HG02798 (cell line): Measurements from ENCODE around the gene OR4D2.
A peak's percentile ranks its signal among the peaks of the same experiment; 100 is the strongest.

ENCODE experiments used
- ATAC-seq: cut with Tn5 transposase; IDR thresholded peaks from one replicate; pipeline ENCODE4 v1.9.1; 2021; ENCODE audit warnings: mild to moderate bottlenecking; ENCODE audit not compliant: unreplicated experiment, poor library complexity

The OR4D2 gene

GRCh38 chr17:58172369-58173071 is 5.7 kb downstream of the OR4D2 start:
- no peak for ATAC-seq

GRCh38 chr17:58174871-58175270 is 8.1 kb downstream of the OR4D2 start:
- ATAC-seq: no peak

- no peak for ATAC-seq
These were observed 9.4 kb downstream of the OR4D2 start for GRCh38 chr17:58176200-58176599.

DNA sequence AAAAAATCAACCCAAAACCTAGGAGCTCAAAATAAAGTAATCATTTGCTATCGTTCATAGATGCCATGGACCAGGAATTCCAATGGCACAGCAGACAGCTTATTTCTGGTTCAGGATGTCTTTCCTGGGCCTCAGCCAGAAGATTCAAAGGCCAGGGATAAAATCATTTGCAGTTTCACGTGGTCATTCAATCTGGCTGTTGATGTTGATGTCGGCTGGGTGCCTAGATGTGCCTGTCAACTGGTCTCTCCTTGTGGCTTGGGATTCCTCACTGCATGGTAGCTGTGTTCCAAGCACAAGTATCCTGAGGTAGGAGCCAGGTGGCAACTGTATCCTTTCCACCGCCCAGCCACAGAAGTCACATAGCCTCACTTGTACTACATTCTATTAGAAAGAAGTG is 15.0 kb downstream of the OR4D2 start:
- no peak for ATAC-seq

- ATAC-seq: no peak
These were observed 16.7 kb downstream of the OR4D2 start for GRCh38 chr17:58183514-58183913.

DNA sequence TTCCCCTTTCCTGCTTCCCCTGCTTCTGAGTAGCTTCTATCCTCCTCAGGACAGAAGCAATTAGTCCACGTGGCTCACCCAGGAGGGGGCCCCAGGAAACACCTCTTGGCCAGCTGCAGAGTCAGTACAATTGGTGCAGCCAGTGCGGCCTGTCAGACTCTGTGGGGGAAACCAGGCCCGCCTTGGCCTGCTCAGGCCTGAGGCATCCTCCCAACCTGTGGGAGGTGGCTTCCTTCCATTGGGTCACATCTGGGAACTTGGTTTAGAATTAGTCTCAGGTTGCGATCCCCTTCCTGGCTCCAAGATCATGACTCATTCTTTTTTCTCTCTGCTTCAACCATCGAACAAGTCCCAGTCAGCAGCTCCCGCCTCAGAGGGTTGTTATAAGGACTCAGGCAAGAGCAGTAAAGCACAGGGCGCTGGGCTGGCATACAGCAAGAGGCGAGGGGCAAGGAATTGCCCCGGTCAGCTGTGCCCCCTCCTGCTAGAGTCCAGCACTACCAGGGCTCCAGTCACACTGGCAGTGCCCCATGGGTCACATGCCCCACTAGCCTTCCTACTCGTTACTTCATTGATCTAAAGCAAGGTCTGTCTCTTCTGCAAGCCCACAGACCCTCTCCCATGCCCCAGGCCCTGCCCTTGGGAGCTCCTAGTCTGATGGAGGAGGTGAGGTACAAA is 17.7 kb downstream of the OR4D2 start:
- ATAC-seq: no peak

DNA sequence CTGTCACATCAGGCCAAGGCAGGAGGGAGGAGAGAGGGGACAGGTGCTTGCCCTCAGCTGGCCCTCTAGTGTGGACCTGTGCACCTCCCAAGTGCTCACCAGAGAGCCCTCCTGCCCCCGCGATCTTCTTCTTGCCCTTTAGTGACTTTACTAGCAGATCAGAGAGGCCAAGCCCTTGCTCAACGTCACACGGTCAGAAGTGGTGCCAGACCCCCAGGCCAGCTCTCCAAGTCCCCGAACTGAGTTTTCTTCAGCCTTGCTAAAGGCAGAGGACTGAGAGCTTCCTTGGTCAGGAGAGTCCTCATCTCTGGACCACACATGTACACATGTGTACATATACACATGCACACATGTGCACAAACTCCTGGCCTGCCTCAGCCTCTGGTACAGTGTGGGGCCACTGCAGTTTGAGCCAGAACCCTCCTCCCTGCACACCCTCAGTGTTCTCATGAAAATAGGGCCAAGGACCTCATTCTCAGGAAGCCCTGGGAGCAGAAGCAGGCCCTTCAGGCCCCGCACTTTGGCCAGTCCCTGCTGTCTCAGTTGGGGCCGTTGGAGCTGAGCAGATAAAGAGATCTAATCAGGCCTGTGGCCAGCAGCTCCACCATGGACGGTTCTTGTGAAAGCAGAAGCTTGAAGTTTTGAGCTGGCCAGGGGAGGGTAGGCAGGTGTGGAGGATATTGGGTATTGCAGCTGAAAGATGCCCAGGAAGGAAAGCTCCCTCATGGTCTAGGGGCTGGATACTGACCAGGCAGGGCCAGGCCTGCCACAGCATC is 18.4 kb downstream of the OR4D2 start:
- no peak for ATAC-seq

DNA sequence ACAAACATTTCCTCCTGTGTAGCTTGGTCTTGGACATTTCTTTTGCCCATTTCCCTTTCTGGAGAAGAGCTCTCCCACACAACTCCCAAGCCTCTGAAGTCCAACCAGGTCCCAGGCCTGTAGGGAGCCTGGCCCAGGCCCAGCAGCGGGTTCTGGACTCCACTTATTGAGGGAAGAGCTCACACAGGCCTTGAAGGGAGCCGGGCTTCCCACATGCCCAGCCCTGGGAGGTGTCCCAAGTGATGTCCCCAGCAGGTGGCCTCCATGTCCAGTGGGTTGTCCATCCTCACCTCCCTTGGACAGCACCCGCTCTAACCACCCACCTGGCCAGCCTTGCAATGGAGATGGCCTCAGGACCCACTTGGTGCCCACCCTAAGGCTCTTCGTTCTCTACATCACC is 19.8 kb downstream of the OR4D2 start:
- no peak for ATAC-seq

DNA sequence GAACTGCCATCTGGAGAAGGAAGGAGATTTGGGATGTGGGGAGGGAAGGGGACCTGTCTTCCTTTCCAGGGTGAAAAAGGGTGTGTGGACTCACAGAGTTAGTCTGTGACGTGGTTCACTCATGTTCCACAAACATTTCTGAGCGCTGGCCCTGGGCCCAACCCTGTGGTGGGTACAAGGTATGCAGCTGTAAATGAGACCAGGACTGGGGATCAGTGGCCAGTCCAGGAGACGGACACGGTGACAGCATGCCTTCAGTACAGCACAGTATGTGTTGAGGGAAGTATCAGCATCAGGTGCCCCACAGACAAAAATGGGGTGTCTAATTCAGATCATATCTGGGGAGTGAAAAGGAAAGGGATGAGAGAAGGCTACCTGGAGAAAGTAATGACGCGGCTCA is 20.3 kb downstream of the OR4D2 start:
- ATAC-seq: no peak

DNA sequence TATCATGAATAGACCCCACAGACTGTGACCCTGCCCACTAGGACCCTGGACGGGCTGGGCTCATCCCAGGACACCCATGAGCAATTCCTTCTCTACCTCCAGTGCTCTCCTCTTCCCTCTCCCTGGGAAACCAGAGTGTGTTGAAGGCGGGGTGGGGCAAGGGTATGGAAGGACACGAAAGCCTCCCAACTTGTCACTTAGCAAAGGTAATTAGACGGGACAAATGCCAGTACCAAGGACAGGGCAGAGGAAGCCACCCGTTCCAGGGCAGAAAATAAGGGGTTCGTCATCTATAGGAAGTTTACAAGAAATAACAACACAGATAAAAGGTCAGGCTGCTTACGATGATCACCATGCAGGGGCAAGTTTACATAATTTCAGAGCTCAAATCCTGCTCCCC is 20.9 kb downstream of the OR4D2 start:
- no peak for ATAC-seq

- no peak for ATAC-seq
These were observed 22.8 kb downstream of the OR4D2 start for GRCh38 chr17:58189436-58190146.

- no peak for ATAC-seq
These were observed 24.6 kb downstream of the OR4D2 start for GRCh38 chr17:58191241-58191896.

- no peak for ATAC-seq
These were observed 25.8 kb downstream of the OR4D2 start, which contains the start of gene EPX for GRCh38 chr17:58192612-58193011. TSS of gene EPX (plus strand) at chr17:58192726. CDS start at chr17:58192847, 121 bp downstream.

DNA sequence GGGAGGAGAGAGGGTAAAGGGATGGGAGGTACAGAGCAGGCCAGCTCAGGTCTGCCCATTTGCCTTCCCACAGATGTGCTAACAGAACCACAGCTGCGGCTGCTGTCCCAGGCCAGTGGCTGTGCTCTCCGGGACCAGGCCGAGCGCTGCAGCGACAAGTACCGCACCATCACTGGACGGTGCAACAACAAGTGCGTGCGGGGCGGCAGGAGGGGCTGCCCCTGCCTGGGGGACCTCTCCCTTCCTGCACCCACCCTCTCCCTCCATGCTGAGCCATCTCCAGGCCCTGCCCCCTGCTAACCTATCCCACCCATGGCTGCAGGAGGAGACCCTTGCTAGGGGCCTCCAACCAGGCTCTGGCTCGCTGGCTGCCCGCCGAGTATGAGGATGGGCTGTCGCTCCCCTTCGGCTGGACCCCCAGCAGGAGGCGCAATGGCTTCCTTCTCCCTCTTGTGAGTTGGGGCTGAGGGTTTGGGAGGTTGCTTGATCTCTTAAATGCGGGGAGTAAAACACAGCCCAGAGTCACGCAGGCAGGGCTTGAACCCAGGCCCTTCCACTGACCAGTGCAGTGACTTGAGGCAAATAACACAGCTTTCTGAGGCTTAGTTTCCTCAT is 27.0 kb downstream of the OR4D2 start:
- no peak for ATAC-seq

GRCh38 chr17:58195518-58196123 is 28.8 kb downstream of the OR4D2 start:
- no peak for ATAC-seq

DNA sequence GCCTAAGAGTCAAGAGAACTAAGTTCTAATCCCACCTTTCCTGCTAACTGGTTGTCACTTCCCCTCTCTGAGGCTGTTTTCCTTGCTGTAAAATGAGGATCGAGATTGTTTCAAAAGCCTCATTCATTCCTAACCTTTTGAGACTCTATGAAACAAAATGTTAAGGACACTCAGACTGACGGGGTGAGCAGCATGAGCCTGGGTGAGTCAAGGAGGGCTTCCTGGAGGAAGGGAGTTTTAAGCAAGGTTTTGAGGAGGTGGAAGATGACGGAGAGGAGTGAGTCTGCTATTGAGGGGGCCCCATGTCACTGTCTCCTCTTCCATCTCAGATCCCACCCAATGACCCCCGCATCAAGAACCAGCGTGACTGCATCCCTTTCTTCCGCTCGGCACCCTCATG is 29.8 kb downstream of the OR4D2 start:
- no peak for ATAC-seq

DNA sequence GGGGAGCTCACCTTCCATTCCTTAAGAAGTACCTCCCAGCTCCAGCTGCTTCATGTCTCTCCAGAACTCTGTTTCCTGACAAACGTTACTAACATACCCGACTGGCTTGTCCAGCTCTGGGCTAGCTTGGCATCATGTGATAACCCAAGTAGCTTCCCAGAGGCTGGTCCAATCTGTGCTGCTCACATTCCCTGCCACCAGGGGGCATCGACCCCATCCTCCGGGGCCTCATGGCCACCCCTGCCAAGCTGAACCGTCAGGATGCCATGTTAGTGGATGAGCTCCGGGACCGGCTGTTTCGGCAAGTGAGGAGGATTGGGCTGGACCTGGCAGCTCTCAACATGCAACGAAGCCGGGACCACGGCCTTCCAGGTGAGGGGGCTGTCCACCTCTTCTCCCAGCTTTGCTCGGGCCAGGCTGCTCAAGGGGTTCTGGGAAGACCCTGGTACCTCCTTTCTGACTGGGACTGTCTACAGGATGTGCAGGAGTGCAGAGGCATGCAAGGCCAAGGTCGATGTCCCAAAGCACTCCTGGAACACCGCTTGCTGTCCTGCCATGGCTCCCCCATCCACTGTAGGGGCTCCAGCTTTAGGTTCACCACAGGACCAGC is 33.3 kb downstream of the OR4D2 start:
- peak; percentile 36 for ATAC-seq

- no peak for ATAC-seq
These were observed 36.1 kb downstream of the OR4D2 start for GRCh38 chr17:58202859-58203258.

DNA sequence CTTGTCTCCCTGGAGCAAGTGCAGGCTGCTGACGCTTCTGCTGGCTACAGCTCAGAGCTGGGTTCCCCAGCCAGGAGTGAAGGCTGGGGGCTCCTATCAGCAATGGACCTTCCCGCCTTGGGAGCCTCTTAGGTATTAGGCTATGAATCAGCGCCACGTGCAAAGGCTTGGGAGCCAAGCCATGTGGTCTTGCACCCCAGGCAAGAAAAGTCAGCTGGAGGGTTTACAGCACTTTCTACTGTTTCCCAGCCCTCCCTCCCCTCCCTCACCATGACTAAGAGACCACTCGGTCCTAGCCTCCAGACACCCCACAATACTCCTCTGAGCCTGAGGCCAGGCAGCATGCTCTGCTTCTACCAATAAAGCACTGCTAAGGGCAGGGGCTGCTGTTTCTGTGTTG is 38.0 kb downstream of the OR4D2 start:
- ATAC-seq: no peak
